ENCODE data around the gene IFT27. TPM values are rescaled to one million over a fixed set of nuclear protein-coding genes. Genes with fewer than 3 reads are reported as not detected.
A peak's percentile ranks its signal among the peaks of the same experiment; 100 is the strongest.

IFT27 gene
- total and polyA plus RNA-seq, 2 donors (not counting 1 experiment from before 2014, with no cell fraction given), result 14.1 to 19.0 TPM

- Histone ChIP-seq H2AFZ (ENCODE audit: low read length) (no peak overlapping the region), H3K4me2 (ENCODE audit: extremely low read depth, insufficient read depth, low read length) (no peak overlapping the region), H3K9ac (ENCODE audit: insufficient read depth, low read length) (no peak overlapping the region), H3K4me1 (ENCODE audit: control insufficient read depth, extremely low read depth, insufficient read depth, low read length) (no peaks in the 10 kb centered on the region), H3K9me3 (ENCODE audit: control insufficient read depth, insufficient read depth, low read depth, low read length) (no peaks in the 10 kb centered on the region), H3K79me2 (ENCODE audit: control insufficient read depth, insufficient read depth, low read length) (no peaks in the 10 kb centered on the region), H4K20me1 (ENCODE audit: control insufficient read depth, extremely low read depth, insufficient read depth, low read length) (no peaks in the 10 kb centered on the region), H3K27me3 (ENCODE audit: control insufficient read depth, insufficient read depth, low read length) (peaks cover 19% of the 10 kb centered on the region), H3K36me3 (ENCODE audit: control insufficient read depth, insufficient read depth, low read length) (no peaks in the 10 kb centered on the region), H3K4me3 (replicated peaks in 1 of 4; ENCODE audit: control extremely low read depth in 1 of 4, insufficient read depth in 1 of 4, low read depth in 3 of 4, low read length in 4 of 4) (no peak overlapping the region), H3K27ac (ENCODE audit: insufficient read depth, low read length) (no peak overlapping the region)
- TF ChIP-seq EZH2 (IDR thresholded peaks at IDR 0.05; ENCODE audit: low read length, missing control alignments) (no peak), CTCF (conservative IDR thresholded peaks at IDR 0.05 in 1 of 2, IDR thresholded peaks at IDR 0.05 in 1 of 2; ENCODE audit: low read depth in 1 of 2, low read length in 2 of 2) (no peak)
- no peak for DNase-seq (ENCODE audit: low read depth in 2 of 2)
Measured at GRCh38 chr22:36822581-36822980, 46.7 kb upstream of the IFT27 start.

GRCh38 chr22:36819112-36819511, 43.2 kb upstream of the IFT27 start:
- no peak overlapping the region for H3K4me3 ChIP-seq (replicated peaks in 1 of 4; ENCODE audit: control extremely low read depth in 1 of 4, insufficient read depth in 1 of 4, low read depth in 3 of 4, low read length in 4 of 4)
- no peaks in the 10 kb centered on the region for H3K36me3 ChIP-seq (ENCODE audit: control insufficient read depth, insufficient read depth, low read length)
- peaks cover 38% of the 10 kb centered on the region for H3K27me3 ChIP-seq (ENCODE audit: control insufficient read depth, insufficient read depth, low read length)
- no peak overlapping the region for H2AFZ ChIP-seq (ENCODE audit: low read length)
- H3K79me2 ChIP-seq (ENCODE audit: control insufficient read depth, insufficient read depth, low read length), result no peaks in the 10 kb centered on the region
- H3K27ac ChIP-seq (ENCODE audit: insufficient read depth, low read length), result no peak overlapping the region
- no peak overlapping the region for H3K4me2 ChIP-seq (ENCODE audit: extremely low read depth, insufficient read depth, low read length)
- no peaks in the 10 kb centered on the region for H3K4me1 ChIP-seq (ENCODE audit: control insufficient read depth, extremely low read depth, insufficient read depth, low read length)
- H3K9me3 ChIP-seq (ENCODE audit: control insufficient read depth, insufficient read depth, low read depth, low read length), result no peaks in the 10 kb centered on the region
- TF ChIP-seq CTCF (conservative IDR thresholded peaks at IDR 0.05 in 1 of 2, IDR thresholded peaks at IDR 0.05 in 1 of 2; ENCODE audit: low read depth in 1 of 2, low read length in 2 of 2) (no peak), EZH2 (IDR thresholded peaks at IDR 0.05; ENCODE audit: low read length, missing control alignments) (no peak)
- no peak overlapping the region for H3K9ac ChIP-seq (ENCODE audit: insufficient read depth, low read length)
- no peak for DNase-seq (ENCODE audit: low read depth in 2 of 2)
- H4K20me1 ChIP-seq (ENCODE audit: control insufficient read depth, extremely low read depth, insufficient read depth, low read length), result no peaks in the 10 kb centered on the region

- peaks cover 38% of the 10 kb centered on the region for H3K27me3 ChIP-seq (ENCODE audit: control insufficient read depth, insufficient read depth, low read length)
- no peak overlapping the region for H3K4me2 ChIP-seq (ENCODE audit: extremely low read depth, insufficient read depth, low read length)
- H3K9me3 ChIP-seq (ENCODE audit: control insufficient read depth, insufficient read depth, low read depth, low read length), result no peaks in the 10 kb centered on the region
- H3K4me3 ChIP-seq (replicated peaks in 1 of 4; ENCODE audit: control extremely low read depth in 1 of 4, insufficient read depth in 1 of 4, low read depth in 3 of 4, low read length in 4 of 4), result no peak overlapping the region
- no peaks in the 10 kb centered on the region for H3K36me3 ChIP-seq (ENCODE audit: control insufficient read depth, insufficient read depth, low read length)
- no peaks in the 10 kb centered on the region for H3K4me1 ChIP-seq (ENCODE audit: control insufficient read depth, extremely low read depth, insufficient read depth, low read length)
- peak in 1 of 2 donors; percentile 6 for DNase-seq (ENCODE audit: low read depth in 2 of 2)
- no peaks in the 10 kb centered on the region for H4K20me1 ChIP-seq (ENCODE audit: control insufficient read depth, extremely low read depth, insufficient read depth, low read length)
- no peak overlapping the region for H3K27ac ChIP-seq (ENCODE audit: insufficient read depth, low read length)
- H3K79me2 ChIP-seq (ENCODE audit: control insufficient read depth, insufficient read depth, low read length), result no peaks in the 10 kb centered on the region
- H2AFZ ChIP-seq (ENCODE audit: low read length), result no peak overlapping the region
- H3K9ac ChIP-seq (ENCODE audit: insufficient read depth, low read length), result no peak overlapping the region
- no peak for TF ChIP-seq CTCF (conservative IDR thresholded peaks at IDR 0.05 in 1 of 2, IDR thresholded peaks at IDR 0.05 in 1 of 2; ENCODE audit: low read depth in 1 of 2, low read length in 2 of 2)
- TF ChIP-seq EZH2 (IDR thresholded peaks at IDR 0.05; ENCODE audit: low read length, missing control alignments), result no peak
Measured at GRCh38 chr22:36818010-36818642, 42.2 kb upstream of the IFT27 start.
